ENCODE measurements around the gene ZBTB2.

ZBTB2 gene

DNA sequence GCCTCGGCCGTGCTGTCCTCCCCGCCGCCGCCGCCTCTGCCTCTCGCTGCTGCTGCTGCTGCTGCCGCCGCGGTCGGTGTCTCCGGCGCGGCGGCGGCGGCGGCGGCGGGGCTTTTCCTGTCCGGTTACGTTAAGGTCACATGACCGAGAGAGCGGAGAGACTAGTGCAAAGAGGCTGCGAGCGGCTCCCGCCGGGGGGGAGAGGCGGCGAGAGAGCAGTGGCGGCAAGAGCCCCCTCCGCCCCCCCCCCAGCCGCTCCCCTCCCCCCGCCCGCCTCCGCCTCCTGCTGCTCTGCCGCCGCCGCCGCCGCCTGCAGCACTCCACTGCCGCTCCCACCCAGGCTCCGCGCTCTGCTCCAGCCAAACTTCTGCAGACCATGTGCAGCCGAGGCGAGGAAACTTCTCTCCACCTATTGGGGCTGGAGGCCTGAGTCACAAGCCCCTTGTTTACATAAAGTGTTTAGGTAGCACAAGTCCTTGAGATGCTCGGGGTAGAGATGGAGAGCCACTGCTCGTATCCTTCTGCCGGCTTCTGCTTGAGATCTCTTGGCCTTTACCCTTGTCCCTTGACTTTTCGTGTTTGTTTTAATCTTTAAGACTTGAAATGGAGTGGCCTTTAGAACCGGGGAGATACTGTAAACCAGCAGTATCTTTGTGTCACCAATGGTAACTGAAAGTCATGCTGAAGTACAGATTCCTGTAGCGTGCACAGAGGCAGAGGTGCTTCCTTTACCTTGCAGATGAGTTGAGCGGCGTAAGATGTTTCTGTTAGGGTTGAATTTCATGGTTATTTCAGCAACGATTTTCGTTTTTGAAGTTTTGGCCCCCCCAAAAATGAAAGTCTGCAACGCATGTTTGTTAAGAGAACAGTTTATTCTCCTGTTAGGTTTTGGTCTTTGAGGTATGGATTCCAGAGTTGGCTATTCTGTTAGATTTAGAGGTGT is at the start of gene ZBTB2:
Gene ZBTB2 (minus strand): TSS at position 89 of the 943 bp plus-strand sequence. CDS start 17,922 bp downstream, outside the sequence.
- TF ChIP-seq MYC (IDR thresholded peaks at IDR 0.05; ENCODE audit: low read depth, low read length), result peak; percentile 51; the same call in 1 of the 2 replicates
- TF ChIP-seq POLR2A (IDR thresholded peaks at IDR 0.05; ENCODE audit: extremely low read depth, insufficient read length), result peak; percentile 33
- TF ChIP-seq, protein P1, sequence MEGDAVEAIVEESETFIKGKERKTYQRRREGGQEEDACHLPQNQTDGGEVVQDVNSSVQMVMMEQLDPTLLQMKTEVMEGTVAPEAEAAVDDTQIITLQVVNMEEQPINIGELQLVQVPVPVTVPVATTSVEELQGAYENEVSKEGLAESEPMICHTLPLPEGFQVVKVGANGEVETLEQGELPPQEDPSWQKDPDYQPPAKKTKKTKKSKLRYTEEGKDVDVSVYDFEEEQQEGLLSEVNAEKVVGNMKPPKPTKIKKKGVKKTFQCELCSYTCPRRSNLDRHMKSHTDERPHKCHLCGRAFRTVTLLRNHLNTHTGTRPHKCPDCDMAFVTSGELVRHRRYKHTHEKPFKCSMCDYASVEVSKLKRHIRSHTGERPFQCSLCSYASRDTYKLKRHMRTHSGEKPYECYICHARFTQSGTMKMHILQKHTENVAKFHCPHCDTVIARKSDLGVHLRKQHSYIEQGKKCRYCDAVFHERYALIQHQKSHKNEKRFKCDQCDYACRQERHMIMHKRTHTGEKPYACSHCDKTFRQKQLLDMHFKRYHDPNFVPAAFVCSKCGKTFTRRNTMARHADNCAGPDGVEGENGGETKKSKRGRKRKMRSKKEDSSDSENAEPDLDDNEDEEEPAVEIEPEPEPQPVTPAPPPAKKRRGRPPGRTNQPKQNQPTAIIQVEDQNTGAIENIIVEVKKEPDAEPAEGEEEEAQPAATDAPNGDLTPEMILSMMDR (IDR thresholded peaks at IDR 0.05; ENCODE audit: low read depth, low read length), result no peak
- TF ChIP-seq, protein P2, sequence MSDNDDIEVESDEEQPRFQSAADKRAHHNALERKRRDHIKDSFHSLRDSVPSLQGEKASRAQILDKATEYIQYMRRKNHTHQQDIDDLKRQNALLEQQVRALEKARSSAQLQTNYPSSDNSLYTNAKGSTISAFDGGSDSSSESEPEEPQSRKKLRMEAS (IDR thresholded peaks at IDR 0.05; ENCODE audit: low read depth, low read length), result peak; percentile 55
- peak within 1 kb of the TSS; percentile 94 for H3K4me3 ChIP-seq (ENCODE audit: low read depth, low read length)
- peak; percentile 84 for DNase-seq (ENCODE audit: low read depth)

DNA sequence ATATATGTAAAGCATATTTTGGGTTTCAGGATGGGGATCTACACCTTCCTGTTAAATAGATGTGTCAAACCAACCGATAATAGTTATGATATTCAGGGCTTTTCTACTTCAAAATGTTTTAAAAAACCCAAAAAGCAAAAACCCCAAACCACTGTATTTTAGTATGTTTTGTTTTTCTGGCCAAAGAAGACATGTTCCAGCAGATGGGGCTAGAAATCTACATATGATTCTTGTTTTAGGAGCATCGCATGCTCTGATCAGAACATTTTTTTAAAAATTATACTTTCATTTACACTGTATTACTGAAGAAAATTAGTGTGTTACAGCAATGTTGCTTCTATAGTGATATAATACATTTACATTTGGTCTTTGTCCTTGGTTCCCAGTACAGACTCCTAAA is 49.6 kb upstream of the ZBTB2 start:
- no peak overlapping the region for H3K4me3 ChIP-seq (ENCODE audit: low read depth, low read length)
- TF ChIP-seq, protein P2 (IDR thresholded peaks at IDR 0.05; ENCODE audit: low read depth, low read length), result no peak
- TF ChIP-seq POLR2A (IDR thresholded peaks at IDR 0.05; ENCODE audit: extremely low read depth, insufficient read length) (no peak), MYC (IDR thresholded peaks at IDR 0.05; ENCODE audit: low read depth, low read length) (no peak)
- TF ChIP-seq, protein P1 (IDR thresholded peaks at IDR 0.05; ENCODE audit: low read depth, low read length), result no peak
- DNase-seq (ENCODE audit: low read depth), result peak; percentile 15

- H3K4me3 ChIP-seq (ENCODE audit: low read depth, low read length), result no peak overlapping the region
- DNase-seq (ENCODE audit: low read depth), result no peak
- no peak for TF ChIP-seq MYC (IDR thresholded peaks at IDR 0.05; ENCODE audit: low read depth, low read length)
- TF ChIP-seq, protein P1 (IDR thresholded peaks at IDR 0.05; ENCODE audit: low read depth, low read length), result no peak
Observed at GRCh38 chr6:151440498-151440897, 49.1 kb upstream of the ZBTB2 start.

DNA sequence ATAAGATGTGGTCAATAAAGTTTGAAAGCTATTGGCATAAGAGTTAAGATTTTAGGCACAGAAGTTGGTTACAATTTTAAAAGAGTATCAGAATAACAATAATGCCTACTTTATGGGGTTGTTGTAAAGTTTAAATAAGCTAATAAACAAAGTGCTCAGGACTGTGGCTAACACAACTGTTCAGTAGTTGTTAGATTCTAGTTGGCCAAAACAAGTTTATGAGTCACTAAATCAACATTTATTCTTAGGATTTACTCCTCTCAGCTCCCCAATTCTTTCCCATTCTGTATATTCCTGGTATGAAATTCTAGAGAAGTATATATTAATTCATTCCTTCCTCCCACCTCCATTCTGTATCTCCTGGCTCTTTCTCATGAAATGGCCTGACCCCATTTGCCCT is 46.0 kb upstream of the ZBTB2 start:
- no peak overlapping the region for H3K4me3 ChIP-seq (ENCODE audit: low read depth, low read length)

GRCh38 chr6:151436802-151437201 is 45.4 kb upstream of the ZBTB2 start:
- TF ChIP-seq MYC (IDR thresholded peaks at IDR 0.05; ENCODE audit: low read depth, low read length) (no peak), POLR2A (IDR thresholded peaks at IDR 0.05; ENCODE audit: extremely low read depth, insufficient read length) (no peak)
- TF ChIP-seq, protein P1 (IDR thresholded peaks at IDR 0.05; ENCODE audit: low read depth, low read length), result no peak
- TF ChIP-seq, protein P2 (IDR thresholded peaks at IDR 0.05; ENCODE audit: low read depth, low read length), result no peak
- no peak for DNase-seq (ENCODE audit: low read depth)
- H3K4me3 ChIP-seq (ENCODE audit: low read depth, low read length), result no peak overlapping the region

More for the DNA sequence above, 46.0 kb upstream of the ZBTB2 start:
- DNase-seq (ENCODE audit: low read depth), result no peak
- TF ChIP-seq MYC (IDR thresholded peaks at IDR 0.05; ENCODE audit: low read depth, low read length) (no peak), POLR2A (IDR thresholded peaks at IDR 0.05; ENCODE audit: extremely low read depth, insufficient read length) (no peak)
- TF ChIP-seq, protein P2 (IDR thresholded peaks at IDR 0.05; ENCODE audit: low read depth, low read length), result no peak
- TF ChIP-seq, protein P1 (IDR thresholded peaks at IDR 0.05; ENCODE audit: low read depth, low read length), result no peak
